Measurements from ENCODE around the gene BICC1.
"Not testable (repeated sequence)": the region's sequence is repeated elsewhere in the genome, so short reads cannot be mapped to it uniquely, and the experiment has no call there.

Gene BICC1

DNA sequence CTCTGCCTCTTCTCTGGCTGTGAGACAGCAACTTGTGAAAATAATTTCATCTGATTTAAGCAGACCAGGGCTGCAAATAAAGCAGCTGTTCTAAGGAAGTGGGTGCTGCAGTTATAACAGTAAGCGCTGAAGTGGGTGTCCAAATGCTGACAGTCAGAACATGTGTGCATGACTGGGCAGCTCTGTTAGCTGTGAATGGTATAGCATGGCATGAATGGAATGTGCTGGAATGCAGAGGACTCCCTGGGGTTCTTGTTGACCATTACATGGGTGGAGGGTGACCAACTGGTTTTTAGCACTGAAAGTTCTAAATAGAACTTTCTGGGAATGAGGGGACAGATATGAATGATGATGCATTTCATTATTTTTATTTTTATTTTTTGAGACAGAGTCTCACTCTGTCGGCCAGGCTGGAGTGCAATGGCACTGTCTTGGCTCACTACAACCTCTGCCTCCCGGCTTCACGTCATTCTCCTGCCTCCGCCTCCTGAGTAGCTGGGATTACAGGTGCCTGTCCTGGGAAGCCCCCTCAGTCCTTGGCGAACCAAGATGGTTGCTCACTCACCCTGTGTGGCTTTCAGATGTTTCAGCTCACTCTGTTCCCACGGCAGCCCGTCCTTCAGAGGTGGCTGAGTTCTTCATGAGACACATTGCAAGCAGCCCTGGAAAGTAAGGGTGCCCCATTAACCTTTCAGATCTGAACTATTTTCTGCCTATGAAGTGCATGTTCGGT is 344.0 kb downstream of the BICC1 start:
- no peak for DNase-seq (ENCODE audit: low read depth)

DNA sequence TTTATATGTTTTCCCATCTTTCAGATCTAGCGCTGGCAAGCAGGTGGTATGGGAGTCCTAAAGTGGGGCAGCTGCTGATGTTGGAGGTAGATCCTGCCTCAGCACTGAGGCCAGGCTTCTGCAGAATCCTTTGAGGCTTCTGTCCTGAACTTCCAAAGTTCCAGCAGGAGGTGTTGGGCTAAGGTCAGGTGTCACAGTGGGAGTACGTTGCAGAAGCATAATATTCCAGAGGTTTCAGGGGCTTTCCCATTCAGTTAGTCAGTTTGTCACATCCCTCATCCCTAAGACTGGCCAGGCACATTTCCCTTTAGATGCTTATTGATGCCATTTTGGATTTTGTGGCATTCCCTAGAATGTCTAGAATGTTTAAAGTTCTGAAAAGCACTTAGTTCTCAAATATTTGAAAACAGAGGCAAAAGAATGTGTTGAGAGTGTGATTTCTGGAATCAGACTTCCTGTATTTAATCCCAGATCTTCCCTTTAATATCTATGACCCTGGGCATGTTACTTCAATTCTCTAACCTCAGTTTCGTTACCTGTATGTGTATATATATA is 344.7 kb downstream of the BICC1 start:
- no peak for DNase-seq (ENCODE audit: low read depth)

DNA sequence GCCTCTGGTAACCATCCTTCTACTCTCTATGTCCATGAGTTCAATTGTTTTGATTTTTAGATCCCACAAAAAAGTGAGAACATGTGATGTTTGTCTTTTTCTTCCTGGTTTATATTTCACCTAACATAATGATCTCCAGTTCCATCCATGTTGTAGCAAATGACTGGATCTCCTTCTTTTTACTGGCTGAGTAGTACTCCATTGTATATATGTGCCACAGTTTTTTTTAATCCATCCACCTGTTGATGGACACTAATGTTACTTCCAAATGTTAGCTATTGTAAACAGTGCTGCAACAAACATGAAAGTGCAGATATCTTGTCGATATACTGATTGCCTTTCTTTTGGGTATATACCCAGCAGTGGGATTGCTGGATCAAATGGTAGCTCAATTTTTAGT is 345.5 kb downstream of the BICC1 start:
- not testable (repeated sequence) for DNase-seq (ENCODE audit: low read depth)

DNA sequence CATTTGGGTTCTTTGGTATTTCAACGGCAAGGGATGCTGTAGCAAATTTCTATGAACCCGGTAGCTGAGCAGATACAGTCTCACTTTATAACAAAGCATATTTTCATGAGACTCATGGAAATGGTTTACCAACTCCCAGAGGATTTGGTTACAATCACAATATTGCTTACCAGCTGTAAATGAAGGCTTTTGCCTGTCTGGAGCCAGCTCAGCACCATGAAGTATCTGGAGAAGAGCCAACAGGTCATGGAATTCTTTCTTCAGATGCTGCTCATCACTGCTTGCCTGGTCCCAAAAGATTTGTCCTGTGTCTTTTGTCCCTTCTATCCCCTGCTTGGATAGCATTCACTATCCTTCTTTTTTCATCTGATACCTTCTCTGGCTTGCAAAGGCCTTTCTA is 346.9 kb downstream of the BICC1 start:
- no peak for DNase-seq (ENCODE audit: low read depth)

DNA sequence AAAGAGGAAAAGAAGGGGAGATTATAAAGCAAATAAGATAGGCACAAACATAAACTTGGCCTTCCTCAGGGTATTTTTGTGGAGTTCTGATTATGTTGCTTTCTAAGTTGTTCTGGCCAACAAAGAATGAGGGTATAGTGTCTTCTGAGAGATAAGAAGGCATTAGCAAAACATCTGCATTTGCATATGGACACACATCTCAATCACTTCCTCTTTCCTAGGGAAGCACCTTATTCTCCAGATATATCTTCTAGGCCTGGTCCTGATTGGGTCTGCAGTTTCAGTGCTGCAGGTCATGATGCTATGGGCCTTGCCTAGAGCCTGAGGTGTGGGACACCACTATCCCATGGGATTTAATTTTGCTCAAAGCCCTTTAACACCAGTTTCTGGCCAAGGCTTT is 355.0 kb downstream of the BICC1 start:
- DNase-seq (ENCODE audit: low read depth), result no peak

DNA sequence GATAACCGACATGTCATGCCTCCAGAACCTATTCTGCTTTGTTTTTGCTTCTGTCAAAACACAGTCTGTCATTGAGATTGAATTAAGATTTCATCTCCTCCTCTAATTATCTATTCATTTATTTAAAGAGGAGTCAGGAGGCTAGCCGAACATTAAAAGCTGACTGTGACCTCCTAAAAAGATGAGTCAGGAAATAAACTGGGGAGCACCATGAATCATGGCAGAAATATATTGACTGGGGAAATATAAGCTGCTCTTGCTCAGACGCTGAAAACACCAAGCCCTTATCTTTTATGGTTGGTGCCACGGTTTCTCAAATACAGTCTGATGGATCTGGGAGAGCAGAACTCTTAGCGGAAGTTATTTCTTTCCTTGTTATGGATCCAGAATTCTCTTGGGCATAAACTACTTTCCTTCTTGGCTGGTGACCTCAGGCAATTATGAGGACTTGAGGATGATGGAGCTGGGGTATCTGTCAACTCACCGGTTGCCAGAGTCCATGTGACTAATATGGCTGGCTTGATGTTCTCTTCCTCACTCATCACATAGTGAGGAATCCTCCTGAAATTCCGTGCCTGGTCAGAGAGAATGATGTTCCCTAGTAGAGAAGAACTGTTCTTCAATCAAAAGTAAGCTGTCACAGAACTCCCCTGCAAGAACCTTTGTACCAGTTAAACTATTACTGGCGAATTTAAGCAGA is 356.2 kb downstream of the BICC1 start:
- DNase-seq (ENCODE audit: low read depth), result no peak

DNA sequence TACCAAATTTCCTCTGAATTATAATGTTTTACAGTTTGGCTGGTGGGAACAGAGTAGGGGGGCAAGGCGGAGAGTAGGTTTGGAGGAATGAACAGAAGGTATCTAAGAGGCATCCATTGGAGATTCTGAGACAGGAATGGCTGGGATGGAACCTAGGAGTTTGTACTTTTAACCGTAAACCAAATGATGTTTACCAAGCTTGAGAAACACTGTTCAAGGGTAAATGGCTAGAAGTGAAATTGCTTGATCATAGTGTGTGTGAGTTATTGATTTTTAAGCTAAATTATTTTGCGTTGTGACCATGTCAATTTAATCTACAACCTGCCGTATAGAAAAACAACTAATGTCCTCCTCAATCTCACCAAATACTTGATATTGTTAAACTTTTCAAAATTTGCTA is 357.4 kb downstream of the BICC1 start:
- DNase-seq (ENCODE audit: low read depth), result no peak

DNA sequence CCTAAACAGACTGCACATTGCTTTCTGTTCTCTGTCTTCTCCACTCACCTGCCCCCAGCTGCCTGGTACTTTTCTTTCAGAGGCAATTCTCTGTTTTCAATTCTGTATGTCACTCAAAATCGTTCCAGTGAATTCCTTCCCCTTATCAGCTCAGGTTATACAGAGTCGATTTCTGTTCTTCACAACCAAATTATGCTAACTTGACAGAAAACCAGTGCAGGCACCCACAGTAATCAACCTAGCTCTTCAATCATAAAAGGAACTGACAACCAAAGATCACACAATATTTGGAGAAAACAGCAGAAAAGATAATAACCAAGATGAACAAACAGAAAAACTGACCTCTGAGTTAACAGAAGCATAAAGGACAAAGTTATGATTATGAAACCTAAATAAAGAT is 360.5 kb downstream of the BICC1 start:
- DNase-seq (ENCODE audit: low read depth), result no peak
